ENCODE measurements around the gene CST1.
"Not testable (repeated sequence)": the region's sequence is repeated elsewhere in the genome, so short reads cannot be mapped to it uniquely, and the experiment has no call there.

The CST1 gene

GRCh38 chr20:23750786-23751185 is at the start of gene CST1:
CST1 (minus strand) TSS chr20:23750935; CDS start chr20:23750866, 69 bp downstream.
- not testable (repeated sequence) for DNase-seq

GRCh38 chr20:23799216-23799847 is 48.6 kb upstream of the CST1 start:
- not testable (repeated sequence) for DNase-seq

- DNase-seq = no peak
Measured at GRCh38 chr20:23795526-23795925, 44.8 kb upstream of the CST1 start.

- no peak for DNase-seq
Measured at GRCh38 chr20:23794841-23795240, 44.1 kb upstream of the CST1 start.

- DNase-seq = no peak
Measured at GRCh38 chr20:23794065-23794464, 43.3 kb upstream of the CST1 start.

GRCh38 chr20:23783447-23783846 is 32.7 kb upstream of the CST1 start:
- DNase-seq = no peak

- DNase-seq = no peak
Measured at GRCh38 chr20:23782366-23782983, 31.7 kb upstream of the CST1 start.

GRCh38 chr20:23778676-23779075 is 27.9 kb upstream of the CST1 start:
- not testable (repeated sequence) for DNase-seq

- not testable (repeated sequence) for DNase-seq
Measured at GRCh38 chr20:23777380-23777779, 26.6 kb upstream of the CST1 start.

GRCh38 chr20:23776067-23776771 is 25.5 kb upstream of the CST1 start:
- no peak for DNase-seq

- no peak for DNase-seq
Measured at GRCh38 chr20:23774081-23774480, 23.3 kb upstream of the CST1 start.

GRCh38 chr20:23773579-23773978 is 22.8 kb upstream of the CST1 start:
- no peak for DNase-seq

GRCh38 chr20:23773127-23773526 is 22.4 kb upstream of the CST1 start:
- no peak for DNase-seq

- DNase-seq = no peak
Measured at GRCh38 chr20:23772074-23772473, 21.3 kb upstream of the CST1 start.

- DNase-seq = no peak
Measured at GRCh38 chr20:23770384-23770783, 19.6 kb upstream of the CST1 start.

GRCh38 chr20:23768520-23768919 is 17.8 kb upstream of the CST1 start:
- DNase-seq = not testable (repeated sequence)

GRCh38 chr20:23766531-23766930 is 15.8 kb upstream of the CST1 start:
- no peak for DNase-seq

GRCh38 chr20:23765578-23765977 is 14.8 kb upstream of the CST1 start:
- no peak for DNase-seq

GRCh38 chr20:23764630-23765029 is 13.9 kb upstream of the CST1 start:
- DNase-seq = not testable (repeated sequence)

- DNase-seq = no peak
Measured at GRCh38 chr20:23763345-23763744, 12.6 kb upstream of the CST1 start.

- no peak for DNase-seq
Measured at GRCh38 chr20:23759306-23759940, 8.7 kb upstream of the CST1 start.

- DNase-seq = not testable (repeated sequence)
Measured at GRCh38 chr20:23756792-23757191, 6.1 kb upstream of the CST1 start.

- not testable (repeated sequence) for DNase-seq
Measured at GRCh38 chr20:23755131-23755611, 4.4 kb upstream of the CST1 start.

All from activated naive CD4-positive, alpha-beta T cell (primary cell).